ENCODE results near the gene RABEP2.

- no peak for TF ChIP-seq CTCF (IDR thresholded peaks at IDR 0.05; ENCODE audit: low read length)
- no peak for TF ChIP-seq EZH2 (IDR thresholded peaks at IDR 0.05; ENCODE audit: borderline replicate concordance, low read length)
Measured at GRCh38 chr16:28938721-28939120, 13.7 kb upstream of the RABEP2 start.

Measured in OCI-LY1 (cell line).